Neutrophil (primary cell): ENCODE data around the gene ERC2.

ENCODE experiments used
- H3K27ac ChIP-seq: fragments of 200-600 bp; sonication (generic); 2 replicates; pipeline ENCODE4 v1.5.1; 2016; ENCODE audit warnings: mild to moderate bottlenecking, moderate library complexity
- H3K27me3 ChIP-seq: fragments of 200-600 bp; sonication (generic); 2 replicates; pipeline ENCODE4 v1.6.0; 2016; ENCODE audit warnings: mild to moderate bottlenecking
- H3K36me3 ChIP-seq: fragments of 200-600 bp; sonication (generic); 2 replicates; pipeline ENCODE4 v1.5.1; 2017
- H3K4me1 ChIP-seq, 2 experiments: fragments of 200-600 bp in 1 of 2; sonication (generic) in 1 of 2; 1 replicate in 1 of 2; 2 replicates in 1 of 2; pipeline versions ENCODE4 v1.5.1 to v1.6.1; 2013 to 2016; ENCODE audit warnings: low read depth in 1 of 2, low read length in 1 of 2, mild to moderate bottlenecking in 1 of 2, moderate library complexity in 1 of 2; ENCODE audit not compliant: control insufficient read depth in 1 of 2, insufficient read depth in 1 of 2
- H3K4me3 ChIP-seq, 2 experiments: fragments of 200-600 bp in 1 of 2; sonication (generic) in 1 of 2; 1 replicate in 1 of 2; 2 replicates in 1 of 2; pipeline ENCODE4 v1.5.1; 2013 to 2016; ENCODE audit warnings: low read depth in 1 of 2, low read length in 1 of 2, mild to moderate bottlenecking in 1 of 2, moderate library complexity in 1 of 2
- H3K9me3 ChIP-seq: fragments of 200-600 bp; sonication (generic); 2 replicates; pipeline ENCODE4 v1.5.1; 2016
- TF ChIP-seq, protein P1 (sequence below): fragments of 200-600 bp; sonication (generic); IDR thresholded peaks from 2 replicates; pipeline ENCODE4 v1.5.1; 2016; ENCODE audit warnings: antibody characterized with exemption

Gene ERC2

DNA sequence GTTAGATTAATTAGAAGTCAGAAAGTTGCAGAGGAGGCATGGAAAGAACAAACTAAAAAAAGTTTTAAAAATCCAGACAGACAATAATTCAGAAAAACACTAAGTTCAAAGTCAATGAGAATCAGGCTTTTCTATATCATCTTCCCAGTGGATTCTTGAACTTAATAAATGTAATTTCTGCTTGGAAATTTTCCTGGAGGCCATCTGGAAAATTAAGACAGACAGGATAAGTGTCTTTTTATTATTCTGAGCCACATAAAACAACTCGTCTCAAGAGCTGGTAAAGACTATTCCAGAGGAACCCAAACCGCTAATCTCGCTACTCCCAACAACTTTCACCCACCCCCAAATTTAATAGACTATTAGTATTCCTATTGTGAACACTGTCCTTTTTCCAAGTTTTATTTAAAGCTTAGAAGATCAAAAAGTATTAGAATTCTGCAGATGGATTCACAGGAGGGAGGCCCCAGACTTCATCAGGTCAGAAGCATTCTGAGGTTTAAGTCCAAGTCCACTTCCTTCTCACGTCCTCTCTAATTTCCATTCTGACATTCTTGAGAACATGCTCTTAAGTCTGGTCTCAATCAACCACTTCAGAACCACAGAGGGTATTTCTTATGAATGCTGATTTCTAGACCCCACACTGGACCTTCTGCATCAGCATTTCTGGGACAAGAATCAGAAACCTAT is 61.3 kb downstream of the ERC2 start:
- Histone ChIP-seq H3K27me3 (no peaks in the 10 kb centered on the region), H3K4me3 (no peak overlapping the region), H3K36me3 (no peaks in the 10 kb centered on the region), H3K27ac (no peak overlapping the region), H3K9me3 (no peaks in the 10 kb centered on the region), H3K4me1 (no peaks in the 10 kb centered on the region)
- TF ChIP-seq, protein P1, sequence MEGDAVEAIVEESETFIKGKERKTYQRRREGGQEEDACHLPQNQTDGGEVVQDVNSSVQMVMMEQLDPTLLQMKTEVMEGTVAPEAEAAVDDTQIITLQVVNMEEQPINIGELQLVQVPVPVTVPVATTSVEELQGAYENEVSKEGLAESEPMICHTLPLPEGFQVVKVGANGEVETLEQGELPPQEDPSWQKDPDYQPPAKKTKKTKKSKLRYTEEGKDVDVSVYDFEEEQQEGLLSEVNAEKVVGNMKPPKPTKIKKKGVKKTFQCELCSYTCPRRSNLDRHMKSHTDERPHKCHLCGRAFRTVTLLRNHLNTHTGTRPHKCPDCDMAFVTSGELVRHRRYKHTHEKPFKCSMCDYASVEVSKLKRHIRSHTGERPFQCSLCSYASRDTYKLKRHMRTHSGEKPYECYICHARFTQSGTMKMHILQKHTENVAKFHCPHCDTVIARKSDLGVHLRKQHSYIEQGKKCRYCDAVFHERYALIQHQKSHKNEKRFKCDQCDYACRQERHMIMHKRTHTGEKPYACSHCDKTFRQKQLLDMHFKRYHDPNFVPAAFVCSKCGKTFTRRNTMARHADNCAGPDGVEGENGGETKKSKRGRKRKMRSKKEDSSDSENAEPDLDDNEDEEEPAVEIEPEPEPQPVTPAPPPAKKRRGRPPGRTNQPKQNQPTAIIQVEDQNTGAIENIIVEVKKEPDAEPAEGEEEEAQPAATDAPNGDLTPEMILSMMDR, result no peak

DNA sequence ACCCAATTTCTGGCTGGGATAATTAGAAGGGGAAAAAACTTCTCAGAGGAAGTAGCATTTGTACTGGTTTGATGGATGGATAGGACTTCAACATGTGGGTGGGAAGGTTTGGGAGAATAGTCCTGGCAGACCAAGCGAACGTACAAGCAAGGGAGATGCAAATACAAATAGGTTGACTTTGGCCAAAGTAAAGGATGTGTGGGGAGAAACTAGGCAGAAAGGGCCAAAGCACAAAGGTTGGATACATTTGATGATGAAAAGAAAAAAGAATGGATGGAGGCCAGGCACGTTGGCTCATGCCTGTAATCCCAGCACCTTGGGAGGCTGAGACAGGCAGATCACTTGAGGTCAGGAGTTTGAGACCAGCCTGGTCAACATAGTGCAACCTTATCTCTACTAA is 63.4 kb downstream of the ERC2 start:
- H3K27me3 ChIP-seq, result peaks cover 8% of the 10 kb centered on the region
- no peak overlapping the region for H3K27ac ChIP-seq
- TF ChIP-seq, protein P1, result no peak
- no peaks in the 10 kb centered on the region for H3K4me1 ChIP-seq
- no peak overlapping the region for H3K4me3 ChIP-seq
- no peaks in the 10 kb centered on the region for H3K36me3 ChIP-seq
- H3K9me3 ChIP-seq, result no peaks in the 10 kb centered on the region

DNA sequence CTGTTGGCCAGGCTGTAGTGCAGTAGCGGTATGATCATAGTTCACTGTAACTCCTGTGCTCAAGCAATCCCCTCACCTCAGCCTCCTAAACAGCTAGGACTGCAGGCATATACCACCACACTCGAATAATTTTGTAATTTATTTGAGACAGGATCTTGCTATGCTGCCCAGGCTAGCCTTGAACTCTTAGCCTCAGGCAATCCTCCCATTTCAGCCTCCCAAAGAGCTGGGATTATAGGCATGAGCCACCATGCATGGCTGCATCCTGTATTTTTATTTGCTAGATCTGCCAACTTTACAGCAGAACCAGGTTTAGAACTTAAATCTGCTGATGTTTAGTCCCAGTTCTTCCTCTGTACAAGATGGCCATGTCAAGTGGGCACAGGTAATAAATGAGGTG is 69.6 kb downstream of the ERC2 start:
- no peaks in the 10 kb centered on the region for H3K36me3 ChIP-seq
- TF ChIP-seq, protein P1, result no peak
- no peaks in the 10 kb centered on the region for H3K9me3 ChIP-seq
- H3K27ac ChIP-seq, result no peak overlapping the region
- no peak overlapping the region for H3K4me3 ChIP-seq
- H3K27me3 ChIP-seq, result peaks cover 12% of the 10 kb centered on the region
- no peaks in the 10 kb centered on the region for H3K4me1 ChIP-seq

DNA sequence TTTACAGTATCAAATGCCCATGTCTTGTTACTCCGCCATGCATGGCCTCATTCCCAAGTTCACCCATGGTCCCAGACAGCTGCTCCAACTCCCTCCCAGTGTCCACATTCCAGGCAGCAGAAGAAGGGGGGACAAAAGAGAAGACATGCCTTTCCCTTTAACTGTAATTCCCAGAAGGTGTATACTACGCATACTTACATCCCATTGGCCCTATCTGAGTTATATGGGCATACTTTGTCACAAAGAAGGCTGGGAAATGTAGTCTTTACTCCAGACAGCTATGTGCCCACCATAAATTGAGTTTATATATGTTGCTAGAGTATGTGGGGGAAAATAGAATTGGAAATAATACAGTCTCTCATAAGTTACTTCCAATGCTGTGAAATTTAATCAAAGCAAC is 70.5 kb downstream of the ERC2 start:
- Histone ChIP-seq H3K27me3 (peaks cover 12% of the 10 kb centered on the region), H3K9me3 (no peaks in the 10 kb centered on the region), H3K4me3 (no peak overlapping the region), H3K27ac (no peak overlapping the region), H3K36me3 (no peaks in the 10 kb centered on the region), H3K4me1 (no peaks in the 10 kb centered on the region)
- TF ChIP-seq, protein P1, result no peak

DNA sequence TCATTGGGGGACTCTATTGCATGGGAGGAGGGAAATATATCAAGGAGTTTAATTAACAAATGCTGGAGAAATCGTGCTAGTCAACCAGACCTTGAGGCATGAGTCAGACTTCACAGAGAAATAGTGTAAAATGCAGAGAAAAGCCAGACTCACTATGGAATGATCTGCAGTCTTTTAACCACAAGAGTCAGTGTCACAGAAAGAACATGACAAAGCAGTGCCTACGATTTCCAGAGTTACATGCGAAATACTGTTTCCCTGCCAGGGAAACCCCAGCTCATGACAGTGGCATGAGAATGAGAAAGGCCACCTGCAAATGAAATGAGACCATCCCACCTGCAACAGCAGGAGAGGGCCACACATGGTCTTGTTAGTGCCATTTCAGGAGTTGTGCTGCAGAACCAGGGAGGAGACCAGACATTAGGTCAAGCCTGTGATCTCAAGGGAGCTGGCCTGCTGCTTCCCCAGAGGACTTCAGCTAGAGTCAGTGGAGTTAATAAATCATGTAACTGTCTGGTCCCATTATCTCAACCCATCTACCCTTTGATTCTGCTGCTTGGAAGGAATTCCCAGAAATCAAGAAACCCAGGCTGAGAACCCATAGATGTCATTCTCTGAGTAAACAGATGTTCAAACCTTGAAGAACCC is 79.0 kb downstream of the ERC2 start:
- Histone ChIP-seq H3K9me3 (no peaks in the 10 kb centered on the region), H3K4me1 (no peaks in the 10 kb centered on the region), H3K4me3 (no peak overlapping the region), H3K27ac (no peak overlapping the region), H3K27me3 (no peaks in the 10 kb centered on the region), H3K36me3 (no peaks in the 10 kb centered on the region)
- TF ChIP-seq, protein P1, result no peak
